GM21528 (cell line): ENCODE data around the gene IL17RB.

Experiments
- ATAC-seq: cut with Tn5 transposase; IDR thresholded peaks from one replicate; pipeline ENCODE4 v1.9.1; 2021; ENCODE audit warnings: mild to moderate bottlenecking, moderate library complexity; ENCODE audit not compliant: unreplicated experiment, low FRiP score

Gene IL17RB

GRCh38 chr3:53811143-53811927, 35.0 kb upstream of the IL17RB start:
- ATAC-seq: no peak

DNA sequence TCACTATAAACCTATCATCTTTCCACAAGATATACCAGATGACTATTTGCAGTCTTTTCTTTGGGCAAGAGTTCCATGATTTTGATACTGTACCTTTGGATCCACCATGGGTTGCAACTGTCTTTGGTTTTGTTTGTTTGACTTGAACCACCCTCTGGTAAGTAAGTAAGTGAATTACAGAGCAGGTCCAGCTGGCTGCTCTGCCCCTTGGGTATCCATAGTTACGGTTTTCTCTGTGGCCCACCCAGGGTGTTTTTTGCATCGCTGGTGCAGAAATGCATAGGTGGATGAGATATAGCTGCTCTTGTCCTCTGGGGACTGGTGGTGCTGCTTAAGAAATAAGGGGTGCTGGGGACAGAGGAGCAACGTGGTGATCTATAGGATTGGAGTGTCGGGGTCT, 33.9 kb upstream of the IL17RB start:
- no peak for ATAC-seq

DNA sequence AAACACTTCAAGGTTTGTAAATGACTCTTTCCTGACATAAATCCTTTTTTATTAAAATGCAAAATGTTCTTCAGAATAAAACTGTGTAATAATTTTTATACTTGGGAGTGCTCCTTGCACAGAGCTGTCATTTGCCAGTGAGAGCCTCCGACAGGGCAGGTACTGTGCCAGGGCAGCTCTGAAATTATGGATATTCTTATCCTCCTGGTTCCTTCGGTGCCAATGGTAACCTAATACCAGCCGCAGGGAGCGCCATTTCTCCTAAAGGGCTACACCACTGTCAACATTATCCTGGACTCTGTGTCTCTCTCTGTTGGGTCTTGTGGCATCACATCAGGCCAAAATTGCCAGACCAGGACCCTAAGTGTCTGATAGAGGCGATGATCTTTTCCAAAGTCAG, 33.1 kb upstream of the IL17RB start:
- ATAC-seq: no peak

- ATAC-seq: no peak
These were observed 32.5 kb upstream of the IL17RB start for GRCh38 chr3:53813876-53814275.

- ATAC-seq: no peak
These were observed 31.3 kb upstream of the IL17RB start for GRCh38 chr3:53815067-53815466.

GRCh38 chr3:53815651-53816050, 30.7 kb upstream of the IL17RB start:
- no peak for ATAC-seq

- ATAC-seq: no peak
These were observed 29.9 kb upstream of the IL17RB start for GRCh38 chr3:53816425-53816824.

DNA sequence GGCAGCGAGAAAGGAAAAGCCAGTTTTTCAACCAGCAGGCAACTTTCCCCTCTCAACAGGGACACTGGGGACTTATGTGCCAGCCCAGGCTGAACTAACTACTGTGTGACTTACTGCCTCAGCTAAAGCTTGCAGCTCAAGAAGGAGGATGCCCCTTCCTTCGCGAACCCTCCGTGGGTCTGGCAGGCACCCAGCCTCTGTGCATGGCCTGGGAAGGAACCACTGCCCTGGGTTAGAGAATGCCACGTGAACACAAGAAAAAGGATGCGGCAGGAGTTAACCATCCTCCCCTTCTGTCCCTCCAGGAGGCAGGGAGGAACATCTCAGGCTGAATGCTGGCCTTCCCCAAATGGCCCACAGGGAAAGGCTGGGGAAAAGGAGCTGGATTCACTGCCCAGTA, 29.2 kb upstream of the IL17RB start:
- no peak for ATAC-seq

DNA sequence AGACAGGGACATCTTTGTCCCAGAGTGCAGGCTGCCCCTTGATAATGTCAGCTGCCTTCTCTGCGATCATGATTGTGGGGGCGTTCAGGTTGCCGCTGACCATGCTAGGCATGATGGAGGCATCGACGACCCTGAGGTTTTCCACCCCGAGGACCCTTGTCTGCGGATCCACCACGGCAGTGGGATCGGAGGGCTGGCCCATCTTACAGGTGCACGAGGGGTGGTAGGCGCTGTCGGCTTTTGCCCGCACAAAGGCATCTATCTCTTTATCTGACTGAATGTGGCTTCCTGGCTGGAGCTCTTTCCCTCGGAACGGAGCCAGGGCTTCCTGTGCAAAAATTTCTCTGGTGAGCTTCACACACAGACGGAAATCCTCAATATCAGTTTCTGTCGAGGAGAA, 28.6 kb upstream of the IL17RB start:
- no peak for ATAC-seq

GRCh38 chr3:53818221-53819162, 27.9 kb upstream of the IL17RB start:
- no peak for ATAC-seq

- ATAC-seq: no peak
These were observed 27.1 kb upstream of the IL17RB start for GRCh38 chr3:53819163-53819868.

- no peak for ATAC-seq
These were observed 26.3 kb upstream of the IL17RB start for GRCh38 chr3:53820084-53820483.

- ATAC-seq: no peak
These were observed 25.4 kb upstream of the IL17RB start for GRCh38 chr3:53820756-53821580.

GRCh38 chr3:53821631-53822121, 24.7 kb upstream of the IL17RB start:
- no peak for ATAC-seq

DNA sequence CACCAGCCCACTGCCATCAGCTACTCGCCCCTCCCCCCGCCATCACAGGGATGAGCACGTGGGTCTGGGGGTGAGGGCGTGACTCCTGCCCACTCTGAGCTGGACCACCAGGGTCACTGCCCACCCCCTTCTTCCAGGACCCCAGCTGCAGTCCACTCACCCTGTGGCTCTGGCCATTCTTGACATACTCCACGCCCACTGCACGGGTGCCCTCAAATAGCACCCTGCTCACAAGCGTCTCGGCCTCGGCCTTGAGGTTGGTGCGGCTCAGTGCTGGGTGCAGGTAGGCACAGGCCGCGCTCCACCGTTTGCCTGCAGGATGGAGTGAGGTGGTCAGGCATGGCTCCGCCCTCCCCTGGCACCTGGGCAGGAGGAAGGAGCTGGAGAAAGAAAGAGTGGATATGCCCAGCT, 24.0 kb upstream of the IL17RB start:
- no peak for ATAC-seq

GRCh38 chr3:53823026-53823955, 23.1 kb upstream of the IL17RB start:
- no peak for ATAC-seq

DNA sequence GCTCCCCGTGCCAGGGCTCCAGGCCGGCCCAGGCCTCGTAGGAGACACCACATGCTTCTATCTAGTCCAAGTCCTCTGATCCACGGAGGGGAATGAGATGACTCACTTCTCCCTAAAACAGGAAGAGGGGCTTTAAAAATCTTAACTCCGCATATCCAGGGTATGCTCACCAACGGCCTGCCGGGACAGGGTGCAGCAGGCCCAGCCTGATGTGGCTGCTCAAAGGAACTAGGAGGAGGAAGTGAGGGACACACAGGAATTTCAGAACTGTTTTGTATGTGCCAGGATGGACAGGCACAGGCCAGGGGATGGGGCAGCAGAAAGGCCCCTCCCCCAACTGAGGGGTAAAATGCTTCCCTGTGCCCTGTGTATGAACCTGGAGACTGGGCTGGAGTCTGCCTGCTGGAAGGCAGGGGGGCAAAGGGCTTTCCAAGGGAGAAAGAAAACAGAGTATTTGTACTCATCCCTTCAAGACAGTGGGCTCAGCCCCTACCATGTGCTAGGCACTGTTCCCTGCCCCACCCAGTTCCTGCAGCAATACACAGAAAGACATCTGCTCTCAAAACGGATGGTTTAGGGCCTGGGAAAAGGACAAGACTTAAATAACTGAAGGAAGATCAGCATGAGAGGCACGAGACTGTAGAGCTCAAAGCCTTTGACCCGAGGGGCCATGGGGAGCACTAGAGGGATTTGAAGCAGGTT, 22.3 kb upstream of the IL17RB start:
- ATAC-seq: no peak

DNA sequence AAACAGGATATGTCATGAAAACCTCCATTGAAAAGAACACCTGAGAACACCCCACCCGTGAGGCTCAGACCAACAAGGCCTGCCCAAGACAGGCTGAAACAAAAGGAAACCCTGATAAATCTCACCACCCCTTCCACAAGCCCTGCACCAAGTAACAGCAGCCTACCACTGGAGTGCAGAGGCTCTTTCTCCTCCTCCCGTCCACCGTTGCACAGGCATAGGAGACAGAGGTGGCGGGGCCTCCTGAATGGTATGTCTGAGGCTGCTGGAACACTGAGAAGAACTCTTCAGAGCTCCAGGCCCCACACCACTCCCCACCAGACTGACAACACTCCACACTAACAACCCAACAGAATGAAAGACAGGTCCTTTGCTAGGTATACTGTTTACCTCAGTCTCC, 21.6 kb upstream of the IL17RB start:
- no peak for ATAC-seq
